HAP-1 (cell line): ENCODE measurements around the gene LAIR1.
A peak's percentile ranks its signal among the peaks of the same experiment; 100 is the strongest.
"Not testable (repeated sequence)": the region's sequence is repeated elsewhere in the genome, so short reads cannot be mapped to it uniquely, and the experiment has no call there.

Experiments
- DNase-seq, 2 experiments: peaks; one replicate each; pipeline ENCODE4 v3.0.0-alpha.2; 2016 to 2020; ENCODE audit warnings: low spot score in 2 of 2
- H3K27me3 ChIP-seq: fragments of 250-450 bp; sonication (Bioruptor Pico); 2 replicates; pipeline ENCODE4 v1.5.1; 2020; ENCODE audit warnings: low read depth, mild to moderate bottlenecking, moderate library complexity
- H3K36me3 ChIP-seq: fragments of 250-450 bp; sonication (Bioruptor Pico); replicated peaks from 2 replicates; pipeline ENCODE4 v1.5.1; 2020; ENCODE audit warnings: mild to moderate bottlenecking
- H3K4me1 ChIP-seq: fragments of 250-450 bp; sonication (Bioruptor Pico); 2 replicates; pipeline ENCODE4 v1.5.1; 2020; ENCODE audit warnings: mild to moderate bottlenecking
- H3K4me3 ChIP-seq: fragments of 250-450 bp; sonication (Bioruptor Pico); 2 replicates; pipeline ENCODE4 v1.5.1; 2020; ENCODE audit warnings: mild to moderate bottlenecking, moderate library complexity
- H3K9me3 ChIP-seq: fragments of 250-450 bp; sonication (Bioruptor Pico); 2 replicates; pipeline ENCODE4 v1.5.1; 2020; ENCODE audit warnings: mild to moderate bottlenecking, moderate library complexity
- in situ Hi-C: fragments of 300-500 bp; cut with MboI; formaldehyde crosslinking; loops from 3 replicates; pipeline ENCODE4 v1.14.3; 2020; ENCODE audit warnings: low sequenced_read_pairs, inconsistent platforms, mixed read lengths

The LAIR1 gene

DNA sequence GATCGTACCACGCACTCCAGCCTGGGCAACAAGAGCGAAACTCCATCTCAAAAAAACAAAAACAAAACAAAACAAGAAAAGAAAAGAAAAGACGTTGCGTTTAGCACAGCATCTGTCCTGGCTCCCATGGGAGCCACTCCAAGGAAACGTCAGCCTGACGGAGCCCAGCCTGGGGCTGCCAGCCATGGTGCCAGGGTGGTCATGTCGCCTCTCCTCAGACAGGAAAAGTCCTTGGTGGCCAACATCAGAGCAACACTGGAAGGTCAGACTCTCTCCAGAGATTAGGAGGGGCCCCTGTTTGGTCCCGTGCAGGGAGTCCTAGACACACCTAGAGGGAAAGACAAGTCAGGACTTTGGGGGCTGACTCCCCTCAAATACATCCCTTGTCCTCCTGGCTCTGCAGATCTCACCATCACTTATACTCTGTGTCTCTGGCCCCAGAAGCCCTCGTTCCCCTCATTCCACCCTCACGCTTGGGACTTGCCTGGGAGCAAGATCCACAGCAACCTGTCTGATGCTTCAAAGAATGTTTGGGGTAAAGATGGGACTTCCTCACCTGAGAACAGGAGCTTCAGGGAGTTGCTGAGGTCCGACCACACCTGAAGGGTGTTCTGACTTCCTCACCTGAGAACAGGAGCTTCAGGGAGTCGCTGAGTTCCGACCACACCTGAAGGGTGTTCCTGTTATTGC, 35.1 kb downstream of the LAIR1 start:
- no peaks in the 10 kb centered on the region for H3K36me3 ChIP-seq
- no peak overlapping the region for H3K4me3 ChIP-seq
- in situ Hi-C loops: no loop called here

DNA sequence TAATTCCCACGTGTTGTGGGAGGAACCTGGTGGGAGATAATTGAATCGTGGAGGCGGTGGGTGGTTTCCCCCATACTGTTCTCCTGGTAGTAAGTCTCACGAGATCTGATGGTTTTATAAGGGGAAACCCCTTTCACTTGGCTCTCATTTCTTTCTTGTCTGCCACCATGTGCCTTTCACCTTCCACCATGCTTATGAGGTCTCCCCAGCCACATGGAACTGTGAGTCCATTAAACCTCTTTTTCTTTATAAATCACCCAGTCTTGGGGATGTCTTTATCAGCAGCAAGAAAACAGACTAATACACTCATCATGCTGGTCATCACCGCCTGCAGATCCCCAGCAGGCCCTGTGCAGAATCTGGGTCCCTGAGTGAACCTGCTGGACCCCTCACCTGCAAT, 36.0 kb downstream of the LAIR1 start:
- H3K4me1 ChIP-seq, H3K36me3 ChIP-seq, in situ Hi-C loops, H3K27me3 ChIP-seq, H3K9me3 ChIP-seq, H3K4me3 ChIP-seq, DNase-seq: not testable (repeated sequence)

More for the DNA sequence above, 35.1 kb downstream of the LAIR1 start:
- Histone ChIP-seq H3K9me3 (no peaks in the 10 kb centered on the region), H3K4me1 (no peaks in the 10 kb centered on the region), H3K27me3 (no peaks in the 10 kb centered on the region)
- no peak for DNase-seq

DNA sequence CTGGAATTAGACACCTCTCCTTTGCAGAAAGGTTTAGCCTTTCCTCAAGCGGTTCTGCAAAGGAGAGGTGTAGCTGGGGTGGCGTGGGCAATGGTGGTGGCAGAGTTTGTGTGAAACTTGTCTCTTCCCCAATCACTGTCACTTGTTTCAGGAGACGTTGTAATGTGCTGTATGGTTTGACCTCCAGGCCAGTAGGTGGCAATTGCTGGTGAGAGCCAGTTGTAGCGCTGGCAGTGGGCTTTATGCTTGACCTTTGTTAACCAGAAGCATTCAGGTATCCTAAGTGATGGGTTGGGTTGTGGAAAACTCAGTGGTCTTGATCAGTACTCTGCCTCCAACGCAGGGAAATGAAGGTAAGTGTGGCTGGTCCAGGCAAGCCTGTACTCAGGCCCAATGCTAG, 39.1 kb downstream of the LAIR1 start:
- in situ Hi-C loops: no loop called here
- no peaks in the 10 kb centered on the region for H3K36me3 ChIP-seq
- no peak overlapping the region for H3K4me3 ChIP-seq
- no peak for DNase-seq
- no peaks in the 10 kb centered on the region for H3K27me3 ChIP-seq
- H3K4me1 ChIP-seq: peaks cover 5% of the 10 kb centered on the region
- no peaks in the 10 kb centered on the region for H3K9me3 ChIP-seq

DNA sequence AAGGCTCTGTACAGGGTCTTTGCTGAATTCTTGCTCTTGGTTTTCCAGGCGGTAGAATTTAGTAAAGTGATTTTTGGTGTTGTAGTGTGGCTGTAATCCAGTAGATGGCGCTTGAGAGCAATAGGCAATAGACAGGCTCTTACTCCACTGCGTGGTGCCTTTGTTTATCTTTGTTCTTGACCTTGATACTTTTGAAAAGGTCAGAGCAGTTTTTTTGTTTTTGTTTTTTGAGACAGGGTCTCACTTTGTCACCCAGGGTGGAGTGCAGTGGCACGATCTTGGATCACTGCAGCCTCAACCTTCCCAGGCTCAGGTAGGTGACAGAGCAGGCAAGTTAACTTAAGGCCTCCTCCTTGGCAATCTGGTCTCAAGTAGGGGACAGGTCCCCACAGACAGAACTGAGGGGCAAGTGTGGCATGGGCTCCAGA, 39.5 kb downstream of the LAIR1 start:
- DNase-seq: peak; percentile 34 to 60
- H3K4me1 ChIP-seq: peaks cover 5% of the 10 kb centered on the region

DNA sequence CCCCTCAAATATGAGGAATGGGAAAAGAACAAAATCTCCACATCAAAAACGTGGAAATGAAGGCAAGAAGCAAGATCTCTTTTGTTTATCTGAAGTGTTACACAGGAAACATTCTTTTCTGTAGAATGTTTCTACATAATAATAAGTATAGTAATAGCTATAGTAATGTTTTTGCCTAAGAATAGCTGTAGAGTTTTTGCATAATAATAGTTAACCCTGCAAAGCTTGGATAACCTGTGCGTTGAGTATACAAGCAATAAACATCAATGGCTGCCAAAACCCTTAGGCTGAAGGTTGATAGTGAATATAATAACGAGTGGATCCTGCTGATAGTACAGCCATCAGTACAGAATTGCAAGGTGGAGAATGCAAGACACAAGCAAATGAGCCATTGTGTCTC, 40.7 kb downstream of the LAIR1 start:
- no peaks in the 10 kb centered on the region for H3K36me3 ChIP-seq
- no peaks in the 10 kb centered on the region for H3K27me3 ChIP-seq
- no peak overlapping the region for H3K4me3 ChIP-seq
- no peaks in the 10 kb centered on the region for H3K9me3 ChIP-seq
- H3K4me1 ChIP-seq: peaks cover 5% of the 10 kb centered on the region
- in situ Hi-C loops: no loop called here
- DNase-seq: peak in 1 of 2 experiments; percentile 7

More for the DNA sequence above, 39.5 kb downstream of the LAIR1 start:
- in situ Hi-C loops: no loop called here
- H3K4me3 ChIP-seq: no peak overlapping the region
- no peaks in the 10 kb centered on the region for H3K36me3 ChIP-seq
- H3K27me3 ChIP-seq: no peaks in the 10 kb centered on the region
- H3K9me3 ChIP-seq: no peaks in the 10 kb centered on the region

DNA sequence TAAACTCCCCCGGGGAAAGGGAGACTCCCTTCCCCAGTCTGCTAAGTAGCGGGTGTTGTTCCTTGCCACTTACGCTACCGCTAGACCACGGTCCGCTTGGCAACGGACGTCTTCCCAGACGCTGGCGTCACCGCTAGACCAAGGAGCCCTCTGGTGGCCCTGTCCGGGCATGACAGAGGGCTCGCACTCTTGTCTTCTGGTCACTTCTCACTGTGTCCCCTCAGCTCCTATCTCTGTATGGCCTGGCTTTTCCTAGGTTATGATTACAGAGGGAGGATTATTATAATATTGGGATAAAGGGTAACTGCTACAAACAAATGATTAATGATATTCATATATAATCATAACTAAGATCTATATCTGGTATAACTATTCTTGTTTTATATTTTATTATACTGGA, 41.8 kb downstream of the LAIR1 start:
- H3K4me1 ChIP-seq, H3K4me3 ChIP-seq, H3K36me3 ChIP-seq, H3K9me3 ChIP-seq, H3K27me3 ChIP-seq, in situ Hi-C loops, DNase-seq: not testable (repeated sequence)

DNA sequence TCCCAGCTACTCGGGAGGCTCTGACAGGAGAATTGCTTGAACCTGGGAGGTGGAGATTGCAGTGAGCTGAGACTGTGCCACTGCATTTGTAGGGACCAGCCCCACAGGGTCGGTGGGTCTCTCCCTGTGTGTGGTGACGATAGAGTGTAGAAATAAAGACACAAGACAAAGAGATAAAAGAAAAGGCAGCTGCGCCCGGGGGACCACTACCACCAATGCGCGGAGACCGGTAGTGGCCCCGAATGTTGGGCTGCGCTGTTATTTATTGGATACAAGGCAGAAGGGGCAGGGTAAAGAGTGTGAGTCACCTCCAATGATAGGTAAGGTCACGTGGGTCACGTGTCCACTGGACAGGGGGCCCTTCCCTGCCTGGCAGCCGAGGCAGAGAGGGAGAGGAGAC, 42.4 kb downstream of the LAIR1 start:
- H3K4me1 ChIP-seq, H3K36me3 ChIP-seq, in situ Hi-C loops, H3K9me3 ChIP-seq, H3K27me3 ChIP-seq, H3K4me3 ChIP-seq, DNase-seq: not testable (repeated sequence)

DNA sequence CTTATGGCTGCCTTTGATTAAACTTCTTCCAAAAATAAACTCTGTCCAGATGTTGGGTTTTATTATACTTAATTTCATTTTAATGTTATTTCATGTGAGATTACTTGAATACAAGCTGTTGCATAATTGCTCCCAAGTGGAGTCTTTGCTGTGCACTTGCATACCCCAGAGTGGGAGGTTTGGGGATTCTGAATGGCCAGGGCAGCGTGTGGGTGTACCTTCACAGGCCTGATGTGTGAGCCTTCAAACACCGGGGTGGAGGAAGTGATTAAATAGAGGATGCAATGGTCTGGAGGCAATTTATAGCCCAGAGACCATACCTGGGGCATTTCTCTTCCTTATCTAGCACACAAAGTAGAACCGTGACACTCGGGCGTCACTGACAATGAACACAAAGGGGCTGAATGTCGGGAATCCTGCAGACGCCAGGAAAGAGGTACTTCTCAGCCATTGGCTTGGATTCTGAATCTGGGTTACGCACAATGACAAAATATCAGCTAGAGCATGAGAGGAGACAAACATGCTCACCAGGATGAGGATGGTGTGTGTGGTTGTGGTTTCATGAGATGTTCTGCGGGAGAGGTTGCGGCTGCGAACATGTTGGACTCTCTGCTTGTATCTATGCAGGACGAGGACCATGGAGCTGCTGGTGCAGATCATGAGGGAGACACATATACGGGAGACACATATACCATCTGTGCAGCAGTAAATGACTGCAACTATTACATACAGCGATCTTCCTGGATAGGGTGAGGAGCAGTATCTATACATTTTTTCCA, 44.6 kb downstream of the LAIR1 start:
- no peak for DNase-seq
- no peaks in the 10 kb centered on the region for H3K36me3 ChIP-seq
- H3K9me3 ChIP-seq: no peaks in the 10 kb centered on the region
- H3K4me1 ChIP-seq: peaks cover 5% of the 10 kb centered on the region
- in situ Hi-C loops: no loop called here
- no peaks in the 10 kb centered on the region for H3K27me3 ChIP-seq
- H3K4me3 ChIP-seq: no peak overlapping the region

DNA sequence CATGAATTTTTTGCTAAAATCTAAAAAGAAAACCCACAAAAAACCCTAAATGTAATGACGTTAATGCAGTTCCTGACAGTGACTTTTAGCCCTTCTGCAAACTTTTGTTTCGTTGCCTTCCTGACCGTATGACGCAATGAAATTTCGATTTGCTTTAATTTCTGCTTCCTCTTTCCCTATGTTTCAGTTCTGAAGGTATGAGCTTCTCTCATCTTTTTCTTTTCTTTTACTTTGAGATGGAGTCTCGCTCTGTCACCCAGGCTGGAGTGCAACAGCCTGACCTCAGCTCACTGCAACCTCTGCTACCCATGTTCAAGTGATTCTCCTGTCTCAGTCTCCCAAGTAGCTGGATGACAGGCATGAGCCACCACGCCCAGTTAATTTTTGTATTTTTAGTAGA, 45.7 kb downstream of the LAIR1 start:
- no peak for DNase-seq
- H3K36me3 ChIP-seq: no peaks in the 10 kb centered on the region
- H3K4me3 ChIP-seq: no peak overlapping the region
- no peaks in the 10 kb centered on the region for H3K27me3 ChIP-seq
- in situ Hi-C loops: no loop called here
- H3K4me1 ChIP-seq: peaks cover 5% of the 10 kb centered on the region
- no peaks in the 10 kb centered on the region for H3K9me3 ChIP-seq

DNA sequence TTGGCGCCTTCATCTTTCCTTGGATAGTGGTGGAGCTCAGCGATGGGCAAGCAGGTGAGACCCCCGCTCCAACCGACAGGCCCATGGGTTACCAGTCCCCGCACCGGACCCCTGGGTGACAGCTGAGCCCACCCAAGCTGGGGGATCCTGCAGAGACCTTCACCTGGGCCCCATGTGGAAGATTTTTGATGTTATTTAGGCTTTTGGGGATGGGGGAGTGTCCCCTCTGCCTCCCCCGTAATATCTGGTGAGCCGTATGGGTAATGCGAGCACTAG, 46.8 kb downstream of the LAIR1 start:
- H3K36me3 ChIP-seq: no peaks in the 10 kb centered on the region
- DNase-seq: no peak
- in situ Hi-C loops: no loop called here
- H3K27me3 ChIP-seq: no peaks in the 10 kb centered on the region
- H3K4me1 ChIP-seq: no peaks in the 10 kb centered on the region
- no peak overlapping the region for H3K4me3 ChIP-seq
- H3K9me3 ChIP-seq: no peaks in the 10 kb centered on the region

DNA sequence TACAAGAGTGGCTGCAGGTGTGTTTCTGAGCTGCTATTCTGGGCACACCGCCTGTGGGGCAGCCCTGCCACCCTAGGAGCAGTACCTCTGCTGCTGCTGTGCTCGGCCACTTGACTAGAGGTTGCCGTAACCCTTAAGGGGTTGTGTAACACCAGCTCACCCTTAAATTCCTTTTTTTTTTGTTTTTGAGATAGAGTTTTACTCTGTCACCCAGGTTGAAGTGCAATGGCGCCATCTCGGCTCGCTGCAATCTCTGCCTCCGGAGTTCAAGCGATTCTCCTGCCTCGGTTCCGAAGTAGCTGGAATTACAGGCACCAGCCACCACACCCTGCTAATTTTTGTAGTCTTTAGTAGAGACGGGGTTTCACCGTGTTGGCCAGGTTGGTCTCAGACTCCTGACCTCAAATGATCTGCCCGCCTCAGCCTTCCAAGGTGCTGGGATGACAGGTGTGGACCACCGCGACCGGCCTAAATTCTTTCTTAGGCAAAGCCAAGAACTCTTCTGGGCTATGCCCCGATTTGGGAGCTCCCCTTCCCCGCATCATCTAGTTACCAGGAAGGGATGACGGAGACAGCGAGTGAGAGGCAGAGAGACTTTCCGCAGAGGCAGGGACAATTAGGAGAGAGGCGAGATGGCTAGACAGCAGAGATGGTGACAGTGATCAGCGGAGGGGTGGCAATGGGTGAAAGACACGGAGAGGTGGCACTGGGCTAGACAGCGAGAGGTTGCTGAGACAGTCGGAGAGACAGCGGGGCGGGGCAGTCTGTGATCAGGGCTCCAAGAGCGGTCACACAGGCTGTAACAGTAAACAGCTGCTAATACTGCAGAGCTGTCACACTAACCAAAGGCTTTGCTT, 47.4 kb downstream of the LAIR1 start:
- DNase-seq: no peak
- Histone ChIP-seq H3K9me3 (no peaks in the 10 kb centered on the region), H3K27me3 (no peaks in the 10 kb centered on the region), H3K4me3 (no peak overlapping the region), H3K36me3 (no peaks in the 10 kb centered on the region), H3K4me1 (no peaks in the 10 kb centered on the region)
- in situ Hi-C loops: no loop called here

DNA sequence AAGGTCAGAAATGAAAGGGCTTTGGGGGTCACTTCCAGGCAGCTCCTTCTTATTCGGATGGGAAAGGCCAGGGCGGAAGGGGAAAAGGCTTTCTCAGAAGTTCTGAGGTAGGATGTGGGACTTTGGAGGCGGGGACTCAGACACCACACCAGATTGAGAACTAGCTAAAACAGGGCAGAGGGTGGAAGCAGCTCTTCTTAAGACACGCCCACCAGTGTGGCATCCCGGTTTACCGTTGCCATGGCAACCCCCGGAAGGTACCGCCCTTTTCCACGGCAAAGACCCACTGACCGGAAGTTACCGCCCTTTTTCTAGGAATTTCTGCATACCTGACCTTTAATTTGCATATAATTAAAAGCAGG, 48.0 kb downstream of the LAIR1 start:
- Histone ChIP-seq H3K36me3 (no peaks in the 10 kb centered on the region), H3K27me3 (no peaks in the 10 kb centered on the region), H3K4me1 (no peaks in the 10 kb centered on the region), H3K9me3 (no peaks in the 10 kb centered on the region), H3K4me3 (no peak overlapping the region)
- no peak for DNase-seq
- in situ Hi-C loops: no loop called here

DNA sequence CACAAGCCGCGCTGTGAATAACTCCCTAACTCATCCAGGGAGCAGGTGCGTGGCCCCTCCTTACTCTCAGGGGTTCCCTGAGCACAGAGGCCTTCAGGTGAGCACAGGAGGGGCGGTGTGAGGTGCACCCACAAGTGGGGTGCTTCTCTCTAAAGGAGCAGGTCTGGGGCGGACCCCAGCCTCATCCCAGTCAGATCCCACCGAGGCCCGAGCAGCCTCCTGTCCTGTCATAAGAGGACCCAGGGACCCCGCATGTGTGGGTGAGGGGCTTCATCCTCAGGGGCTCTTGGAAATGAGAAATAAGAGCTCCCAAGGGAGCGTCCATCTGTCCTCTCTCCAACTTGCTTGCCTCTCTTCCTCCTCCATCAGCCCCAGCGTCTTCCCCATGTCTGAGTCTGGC, 48.8 kb downstream of the LAIR1 start:
- Histone ChIP-seq H3K4me1 (no peaks in the 10 kb centered on the region), H3K27me3 (no peaks in the 10 kb centered on the region), H3K36me3 (no peaks in the 10 kb centered on the region), H3K4me3 (no peak overlapping the region), H3K9me3 (no peaks in the 10 kb centered on the region)
- in situ Hi-C loops: no loop called here
- DNase-seq: no peak
